ENCODE data around the gene MGST2. TPM values are rescaled to one million over a fixed set of nuclear protein-coding genes. Genes with fewer than 3 reads are reported as not detected.

Gene MGST2
- total and polyA plus RNA-seq, 10 of the 15 experiments (the other 5 are each of a cell fraction or from before 2014, with no cell fraction given): 19.0 to 50.1 (median 30.6) TPM

- TF ChIP-seq SPI1 (IDR thresholded peaks at IDR 0.05; ENCODE audit: borderline replicate concordance, insufficient read depth, low read depth, low read length) (no peak), ZBTB33 (IDR thresholded peaks at IDR 0.05) (no peak), PML (IDR thresholded peaks at IDR 0.05; ENCODE audit: low read length) (no peak), BACH1 (IDR thresholded peaks at IDR 0.05; ENCODE audit: borderline replicate concordance) (no peak), E2F4 (IDR thresholded peaks at IDR 0.05; ENCODE audit: low read depth, low read length) (no peak), ZNF384 (IDR thresholded peaks at IDR 0.05; ENCODE audit: borderline replicate concordance, low read depth, low read length) (no peak)
- Histone ChIP-seq H3K27me3 (replicated peaks in 1 of 2; ENCODE audit: control insufficient read depth in 2 of 2, insufficient read depth in 2 of 2, low read length in 1 of 2) (no peaks in the 10 kb centered on the region), H3K36me3 (ENCODE audit: control insufficient read depth in 2 of 2, insufficient read depth in 2 of 2, low read length in 1 of 2) (no peaks in the 10 kb centered on the region), H2AFZ (ENCODE audit: control insufficient read depth, low read depth, low read length) (no peak overlapping the region), H3K9me3 (replicated peaks; ENCODE audit: control insufficient read depth, insufficient read depth, low read length) (no peaks in the 10 kb centered on the region; the same call in 2 of the 3 replicates), H3K4me3 (no peak overlapping the region), H4K20me1 (ENCODE audit: control insufficient read depth, insufficient read depth) (no peaks in the 10 kb centered on the region), H3K79me2 (ENCODE audit: control insufficient read depth, insufficient read depth, low read length) (no peaks in the 10 kb centered on the region), H3K4me1 (ENCODE audit: control insufficient read depth, insufficient read depth, low read length) (no peaks in the 10 kb centered on the region), H3K27ac (ENCODE audit: control insufficient read depth, insufficient read depth) (no peak overlapping the region), H3K4me2 (ENCODE audit: control insufficient read depth, insufficient read depth) (no peak overlapping the region), H3K9ac (ENCODE audit: control insufficient read depth, insufficient read depth, low read length) (no peak overlapping the region)
- intact Hi-C loops (cut with micrococcal nuclease; ENCODE audit: unreplicated experiment): no loop called here
- no peak for DNase-seq (ENCODE audit: low read depth, low spot score)
- POLR2A ChIA-PET: no interaction called here
- in situ Hi-C loops (cut with MboI): no loop called here
- CTCF ChIA-PET: interaction anchor here (0.9 to 1.0 kb wide), 2 partner anchors 9 to 10 kb away, joined by 3 read pairs; no protein-coding TSS in a partner anchor
- WGBS (ENCODE audit: insufficient coverage, insufficient replicate concordance, low lambda C conversion rate, missing lambda C conversion rate): 36% methylated on average over 5 of the region's 5 CpGs
- no peak for ATAC-seq
- no TSS peak for BruUV-seq (replicated peaks)
- SMC1A ChIA-PET (ENCODE audit: uncharacterized antibody, unreplicated experiment): interaction anchor here (0.5 kb wide), 1 partner anchor 420 kb away, joined by 4 read pairs; no protein-coding TSS in a partner anchor
- RAD21 ChIA-PET (ENCODE audit: unreplicated experiment): no interaction called here
- FAIRE-seq: no peak
Observed at GRCh38 chr4:139639654-139640053, 26.0 kb upstream of the MGST2 start.
